T-cell (primary cell): Measurements from ENCODE around the gene MYCL. TPM values are rescaled to one million over a fixed set of nuclear protein-coding genes. Genes with fewer than 3 reads are reported as not detected.

Experiments
- ATAC-seq, 4 experiments: fragments of 200-7000 bp in 3 of 4; fragments of 150-1000 bp in 1 of 4; cut with Tn5 transposase; replicated peaks in 1 of 4; 1 replicate in 3 of 4; 2 replicates in 1 of 4; pipeline ENCODE4 v1.10.0; 2021; ENCODE audit warnings: moderate library complexity in 3 of 4, mild to moderate bottlenecking in 2 of 4, moderate number of reproducible peaks in 1 of 4
- CTCF ChIA-PET, 2 donors: fragments of 300-600 bp; sonication (Branson Sonifier 250); formaldehyde crosslinking; loops; one replicate each; lab custom pipeline; 2022; ENCODE audit warnings: antibody characterized with exemption in 2 of 2; lab: Charles Lee
- POLR2A ChIA-PET, 2 donors: fragments of 300-600 bp; sonication (Branson Sonifier 250); formaldehyde crosslinking; loops; one replicate each; lab custom pipeline; 2022; ENCODE audit warnings: antibody characterized with exemption in 2 of 2; lab: Charles Lee
- DNase-seq, 35 experiments: peaks; one replicate each; pipeline versions ENCODE4 v3.0.0 to v3.0.0-alpha.2; 2013 to 2023
- H3K27ac ChIP-seq: one replicate; pipeline ENCODE4 v1.5.1; 2013; ENCODE audit warnings: low read length
- H3K27me3 ChIP-seq, 2 experiments: replicated peaks in 1 of 2; 1 replicate in 1 of 2; 2 replicates in 1 of 2; pipeline versions ENCODE4 v1.6.1 to v1.7.0; 2013; ENCODE audit warnings: low read length in 1 of 2, mixed read lengths in 1 of 2; ENCODE audit not compliant: control insufficient read depth in 2 of 2, insufficient read depth in 2 of 2; ENCODE audit errors: extremely low read depth in 1 of 2
- H3K36me3 ChIP-seq, 2 donors: 1 replicate in 1 of 2; 2 replicates in 1 of 2; pipeline versions ENCODE4 v1.6.1 to v1.7.0; 2013; ENCODE audit warnings: low read length in 1 of 2; ENCODE audit not compliant: control insufficient read depth in 2 of 2, insufficient read depth in 1 of 2; ENCODE audit errors: extremely low read depth in 1 of 2
- H3K4me1 ChIP-seq, 2 experiments: 1 replicate in 1 of 2; 2 replicates in 1 of 2; pipeline versions ENCODE4 v1.6.1 to v1.7.0; 2013; ENCODE audit warnings: low read length in 2 of 2, mixed read lengths in 1 of 2; ENCODE audit not compliant: insufficient read depth in 2 of 2, control insufficient read depth in 1 of 2; ENCODE audit errors: extremely low read depth in 1 of 2
- H3K4me3 ChIP-seq, 2 donors: 1 replicate in 1 of 2; 2 replicates in 1 of 2; pipeline versions ENCODE4 v1.5.1 to v1.7.0; 2013; ENCODE audit warnings: mild to moderate bottlenecking in 2 of 2, low read length in 1 of 2, moderate library complexity in 1 of 2; ENCODE audit not compliant: control insufficient read depth in 1 of 2; ENCODE audit errors: extremely low read depth in 1 of 2
- H3K9me3 ChIP-seq: 2 replicates; pipeline ENCODE4 v1.7.0; 2013
- H3K27ac Mint-ChIP-seq, 2 donors: one replicate each; pipeline ENCODE4 v1.8.0; 2020 to 2021; ENCODE audit warnings: mild to moderate bottlenecking in 2 of 2, mixed read lengths in 2 of 2
- H3K27me3 Mint-ChIP-seq, 2 donors: one replicate each; pipeline ENCODE4 v1.8.0; 2021 to 2022; ENCODE audit warnings: mixed read lengths in 2 of 2
- H3K36me3 Mint-ChIP-seq: one replicate; pipeline ENCODE4 v1.8.0; 2021; ENCODE audit warnings: mixed read lengths
- H3K4me1 Mint-ChIP-seq, 3 donors: one replicate each; pipeline ENCODE4 v1.8.0; 2020 to 2022; ENCODE audit warnings: mixed read lengths in 3 of 3, mild to moderate bottlenecking in 1 of 3
- H3K4me3 Mint-ChIP-seq, 3 donors: one replicate each; pipeline ENCODE4 v1.8.0; 2020 to 2022; ENCODE audit warnings: mild to moderate bottlenecking in 3 of 3, mixed read lengths in 3 of 3, moderate library complexity in 3 of 3
- H3K9me3 Mint-ChIP-seq, 3 donors: one replicate each; pipeline ENCODE4 v1.8.0; 2020 to 2022; ENCODE audit warnings: mixed read lengths in 3 of 3
- WGBS: methylation state at CpG from one replicate; pipeline ENCODE4 v1.1.5; 2013; ENCODE audit warnings: missing lambda C conversion rate; ENCODE audit not compliant: insufficient coverage; 5-methylcytosine and 5-hydroxymethylcytosine counted together
- total RNA-seq, 35 experiments: library from RNA in 6 of 35; stranded (reverse) in 6 of 35; fragments of 120-200 nt in 1 of 35; gene quantifications; one replicate each; pipeline versions ENCODE4 v1.2.1 to v1.2.4 and lab custom pipeline; 2013 to 2026

MYCL gene, protein sequence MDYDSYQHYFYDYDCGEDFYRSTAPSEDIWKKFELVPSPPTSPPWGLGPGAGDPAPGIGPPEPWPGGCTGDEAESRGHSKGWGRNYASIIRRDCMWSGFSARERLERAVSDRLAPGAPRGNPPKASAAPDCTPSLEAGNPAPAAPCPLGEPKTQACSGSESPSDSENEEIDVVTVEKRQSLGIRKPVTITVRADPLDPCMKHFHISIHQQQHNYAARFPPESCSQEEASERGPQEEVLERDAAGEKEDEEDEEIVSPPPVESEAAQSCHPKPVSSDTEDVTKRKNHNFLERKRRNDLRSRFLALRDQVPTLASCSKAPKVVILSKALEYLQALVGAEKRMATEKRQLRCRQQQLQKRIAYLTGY
- under 1 TPM; 0.13 to 0.38 (median 0.22) TPM for total RNA-seq
- 0.28 TPM for total RNA-seq (2013)
- total RNA-seq (lab: John Stamatoyannopoulos, UW): 0 to 0.92 (median 0.20) reads per million in 29 experiments

GRCh38 chr1:39901714-39902459 lies at the start of gene MYCL:
MYCL (minus strand) TSS chr1:39901917; CDS start chr1:39901434, 483 bp downstream.
- ChIA-PET CTCF (interaction anchor here (0.5 to 1.6 kb wide), 13 partner anchors 8 to 1845 kb away, joined by 3 to 10 read pairs (median 3); no protein-coding TSS in a partner anchor), POLR2A (interaction anchor here (0.7 to 1.0 kb wide), 3 partner anchors 40 to 84 kb away, joined by 3 read pairs; no protein-coding TSS in a partner anchor)
- WGBS: under 1% methylated on average over 92 of the region's 92 CpGs
- Histone ChIP-seq H3K27ac (no peak within 1 kb of the TSS), H3K36me3 (no peaks in the 10 kb centered on the region), H3K9me3 (no peaks in the 10 kb centered on the region), H3K4me3 (peak within 1 kb of the TSS; percentile 63 to 78), H3K27me3 (peaks cover 25 to 60% of the 10 kb centered on the region in 2 experiments), H3K4me1 (peaks cover 5 to 17% of the 10 kb centered on the region in 2 experiments)
- Mint-ChIP-seq H3K4me1 (peaks cover 0 to 6% (median 5%) of the 10 kb centered on the region in 3 donors), H3K27ac (no peak within 1 kb of the TSS), H3K4me3 (peak within 1 kb of the TSS; percentile 67 to 74 (median 70)), H3K27me3 (peaks cover 44 to 59% of the 10 kb centered on the region in 2 donors), H3K36me3 (no peaks in the 10 kb centered on the region), H3K9me3 (no peaks in the 10 kb centered on the region)
- peak; percentile 81 to 83 (median 82) for ATAC-seq
- peak; percentile 13 to 77 (median 44) for DNase-seq

DNA sequence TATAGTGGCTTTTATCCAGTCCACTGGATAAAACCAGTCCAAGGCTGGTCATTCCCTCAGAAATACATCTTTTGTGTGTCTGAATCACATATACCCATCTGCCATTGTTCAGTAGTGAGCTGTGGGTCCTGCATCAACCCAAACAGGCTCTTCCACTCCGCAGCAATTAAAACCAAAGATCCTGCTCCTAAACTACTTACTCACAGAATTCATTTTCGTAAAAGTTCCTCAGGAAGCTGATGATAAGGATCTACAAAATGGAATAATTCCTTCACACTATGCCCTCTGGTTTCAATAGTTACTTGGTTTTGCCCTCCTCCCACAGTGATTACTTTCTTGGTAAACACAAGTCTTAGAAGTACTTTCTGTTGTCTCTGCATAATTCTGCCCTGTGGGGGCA lies 48.2 kb upstream of the MYCL start:
- Mint-ChIP-seq H3K27me3 (no peaks in the 10 kb centered on the region), H3K27ac (no peak overlapping the region), H3K36me3 (no peaks in the 10 kb centered on the region), H3K4me1 (peaks cover 6 to 8% (median 6%) of the 10 kb centered on the region in 3 donors), H3K9me3 (no peaks in the 10 kb centered on the region), H3K4me3 (no peak overlapping the region)
- ATAC-seq: no peak
- Histone ChIP-seq H3K27me3 (peaks cover 0 to 2% of the 10 kb centered on the region in 2 experiments), H3K4me1 (peaks cover 0 to 6% of the 10 kb centered on the region in 2 experiments), H3K9me3 (no peaks in the 10 kb centered on the region), H3K4me3 (no peak overlapping the region), H3K27ac (no peak overlapping the region), H3K36me3 (no peaks in the 10 kb centered on the region)
- CTCF ChIA-PET: no interaction called here
- no peak for DNase-seq
- POLR2A ChIA-PET: no interaction called here
- WGBS: no CpG with 5 or more reads among the region's 2 CpGs

- peaks cover 0 to 2% of the 10 kb centered on the region in 2 experiments for H3K27me3 ChIP-seq
- Mint-ChIP-seq H3K9me3 (no peaks in the 10 kb centered on the region), H3K27me3 (peaks cover 2 to 4% of the 10 kb centered on the region in 2 donors), H3K36me3 (no peaks in the 10 kb centered on the region), H3K4me3 (no peak overlapping the region), H3K27ac (no peak overlapping the region), H3K4me1 (no peaks in the 10 kb centered on the region)
- no peaks in the 10 kb centered on the region for H3K4me1 ChIP-seq
- CTCF ChIA-PET: no interaction called here
- H3K36me3 ChIP-seq: no peaks in the 10 kb centered on the region
- POLR2A ChIA-PET: interaction anchor here in 1 of 2 donors (0.7 kb wide), 1 partner anchor 569 kb away, joined by 3 read pairs; no protein-coding TSS in a partner anchor
- DNase-seq: no peak
- no peak overlapping the region for H3K27ac ChIP-seq
- no peak overlapping the region for H3K4me3 ChIP-seq
- ATAC-seq: no peak
- no peaks in the 10 kb centered on the region for H3K9me3 ChIP-seq
- WGBS: 60% methylated on average over 1 of the region's 4 CpGs
Observed at GRCh38 chr1:39947260-39947659, 45.5 kb upstream of the MYCL start.

DNA sequence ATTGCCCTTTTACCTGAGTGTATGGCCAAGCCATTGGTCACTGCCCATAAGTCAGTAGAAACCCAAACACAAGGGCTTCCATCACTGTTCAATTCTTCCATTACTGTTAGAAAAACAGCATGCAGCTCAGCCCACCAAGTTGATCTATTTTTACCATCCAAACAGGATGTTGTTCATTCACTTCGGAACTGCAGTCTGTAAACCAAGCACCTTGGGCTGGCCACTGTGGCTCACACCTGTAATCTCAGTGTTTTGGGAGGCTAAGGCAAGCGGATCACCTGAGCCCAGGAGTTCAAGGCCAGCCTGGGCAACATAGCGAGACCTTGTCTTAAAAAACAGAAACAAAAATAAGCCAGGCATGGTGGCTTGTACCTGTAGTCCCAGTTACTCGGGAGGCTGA lies 44.5 kb upstream of the MYCL start:
- Mint-ChIP-seq H3K27ac (no peak overlapping the region), H3K4me3 (no peak overlapping the region), H3K9me3 (no peaks in the 10 kb centered on the region), H3K27me3 (peaks cover 4 to 5% of the 10 kb centered on the region in 2 donors), H3K4me1 (no peaks in the 10 kb centered on the region), H3K36me3 (no peaks in the 10 kb centered on the region)
- no peaks in the 10 kb centered on the region for H3K4me1 ChIP-seq
- ChIA-PET POLR2A (interaction anchor here in 1 of 2 donors (0.6 kb wide), 1 partner anchor 700 kb away, joined by 4 read pairs; no protein-coding TSS in a partner anchor), CTCF (no interaction called here)
- H3K4me3 ChIP-seq: no peak overlapping the region
- peaks cover 0 to 2% of the 10 kb centered on the region in 2 experiments for H3K27me3 ChIP-seq
- no peaks in the 10 kb centered on the region for H3K9me3 ChIP-seq
- DNase-seq: no peak
- WGBS: 83% methylated on average over 2 of the region's 4 CpGs
- H3K27ac ChIP-seq: no peak overlapping the region
- H3K36me3 ChIP-seq: no peaks in the 10 kb centered on the region
- no peak for ATAC-seq

DNA sequence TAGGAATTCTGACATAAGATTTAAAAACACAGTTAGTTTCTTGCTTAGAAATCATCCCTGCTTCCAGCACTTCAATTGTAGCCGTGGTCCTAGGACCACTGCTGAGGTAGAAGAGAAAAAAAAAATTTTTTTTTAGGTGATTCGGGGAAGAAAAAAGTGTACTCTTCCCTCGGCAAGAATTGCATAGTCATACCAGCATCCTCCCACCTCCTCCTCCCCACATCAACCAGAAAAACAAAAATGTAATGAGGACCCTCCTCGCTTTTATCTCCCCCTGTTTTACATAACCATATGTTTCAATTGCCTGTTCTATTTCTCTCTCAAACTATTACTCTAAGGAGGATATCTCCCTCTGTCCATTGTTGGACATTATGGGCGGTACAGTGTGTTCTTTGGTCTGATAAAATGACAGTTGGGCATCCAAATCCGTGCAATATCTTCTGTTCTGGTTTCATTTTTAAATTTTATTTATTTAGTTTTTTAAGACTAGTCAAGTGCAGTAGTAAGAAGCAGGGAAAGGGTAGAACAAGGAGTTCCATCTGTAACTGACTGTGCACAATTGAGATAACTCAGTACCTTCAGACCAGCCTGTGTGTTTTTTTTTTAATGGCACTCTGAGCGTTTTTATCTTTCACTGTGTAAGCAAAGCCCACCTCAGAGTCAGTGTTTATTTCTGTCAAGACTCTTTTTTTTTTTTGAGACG lies 42.8 kb upstream of the MYCL start:
- ATAC-seq (no peak), DNase-seq (no peak)
- no peak overlapping the region for H3K27ac ChIP-seq
- ChIA-PET CTCF (interaction anchor here in 1 of 2 donors (0.6 kb wide), 1 partner anchor 49 kb away, joined by 6 read pairs; no protein-coding TSS in a partner anchor), POLR2A (no interaction called here)
- H3K27me3 ChIP-seq: peaks cover 0 to 2% of the 10 kb centered on the region in 2 experiments
- Mint-ChIP-seq H3K9me3 (no peaks in the 10 kb centered on the region), H3K36me3 (no peaks in the 10 kb centered on the region), H3K27ac (no peak overlapping the region), H3K27me3 (peaks cover 4 to 5% of the 10 kb centered on the region in 2 donors), H3K4me1 (no peaks in the 10 kb centered on the region), H3K4me3 (no peak overlapping the region)
- H3K36me3 ChIP-seq: no peaks in the 10 kb centered on the region
- no peaks in the 10 kb centered on the region for H3K9me3 ChIP-seq
- H3K4me1 ChIP-seq: no peaks in the 10 kb centered on the region
- 67% methylated on average over 2 of the region's 8 CpGs for WGBS
- no peak overlapping the region for H3K4me3 ChIP-seq
